Measurements from ENCODE around the gene TNXB. TPM values are rescaled to one million over a fixed set of nuclear protein-coding genes. Genes with fewer than 3 reads are reported as not detected.

TNXB gene
- polyA plus RNA-seq, 2 of the 4 experiments (the other 2 are of a cell fraction), result 0.80 to 1.7 TPM

DNA sequence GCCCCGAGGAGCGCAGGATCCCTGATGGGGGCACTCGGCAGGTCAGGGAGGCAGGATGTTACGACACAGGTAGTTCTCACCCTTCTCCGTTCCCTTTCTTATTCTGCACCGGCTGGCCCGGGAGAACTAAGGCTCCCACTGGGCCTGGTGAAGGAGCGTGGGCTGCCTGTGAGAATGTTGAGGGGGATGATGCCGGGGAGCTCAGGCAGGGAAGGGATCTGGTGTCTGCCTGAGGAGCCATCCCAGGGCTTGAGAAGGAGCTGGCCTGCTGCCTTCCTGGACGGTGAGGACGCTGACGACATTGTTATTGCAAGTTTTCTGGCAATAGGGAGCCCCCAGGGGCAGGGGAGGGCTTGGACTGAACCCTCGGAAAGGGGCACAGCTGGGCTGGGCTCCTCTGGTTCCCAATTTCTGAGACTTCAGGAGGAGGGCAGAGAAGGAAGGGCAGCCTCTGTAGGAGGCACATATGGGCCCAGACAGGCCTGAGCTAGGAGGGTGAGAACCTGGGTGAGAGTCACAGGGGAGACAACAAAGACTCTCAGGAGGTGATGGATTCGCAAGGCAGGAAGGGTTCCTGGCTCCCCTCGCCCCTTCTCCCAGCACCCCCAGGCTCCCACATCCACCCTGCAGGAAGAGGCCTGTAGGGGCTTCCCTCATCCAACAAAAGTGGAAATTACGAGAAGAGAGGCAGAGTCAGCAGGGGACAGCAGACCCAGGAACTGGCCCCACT lies 38.2 kb downstream of the TNXB start:
- 70% methylated on average over 15 of the region's 16 CpGs for WGBS (ENCODE audit: missing lambda C conversion rate)
- no peak for FAIRE-seq
- H3K9me3 ChIP-seq, result no peaks in the 10 kb centered on the region
- H3K27ac ChIP-seq, result no peak overlapping the region
- POLR2A ChIA-PET, result no interaction called here
- CTCF ChIA-PET, result interaction anchor here (0.6 kb wide), 1 partner anchor 271 kb away, joined by 4 read pairs; no protein-coding TSS in a partner anchor
- no peak overlapping the region for H3K4me3 ChIP-seq
- ATAC-seq, result no peak
- TF ChIP-seq CEBPB (IDR thresholded peaks at IDR 0.05) (no peak), KDM5A (IDR thresholded peaks at IDR 0.05) (no peak), POLR2AphosphoS2 (conservative IDR thresholded peaks at IDR 0.05; ENCODE audit: low read length) (no peak), TFCP2L1 (CRISPR knock-in tag; IDR thresholded peaks at IDR 0.05) (no peak), MAZ (IDR thresholded peaks at IDR 0.05; ENCODE audit: borderline replicate concordance, low read depth, low read length) (no peak), MYC (IDR thresholded peaks at IDR 0.05; ENCODE audit: borderline replicate concordance, low read length) (no peak), RCOR1 (IDR thresholded peaks at IDR 0.05; ENCODE audit: low read depth, low read length) (no peak), CHD4 (IDR thresholded peaks at IDR 0.05; ENCODE audit: borderline replicate concordance) (no peak), FOSB (CRISPR knock-in tag; IDR thresholded peaks at IDR 0.05) (no peak), HDAC2 (IDR thresholded peaks at IDR 0.05) (no peak), ZNF302 (CRISPR knock-in tag; IDR thresholded peaks at IDR 0.05) (no peak), PHF8 (IDR thresholded peaks at IDR 0.05; ENCODE audit: borderline replicate concordance, low read depth) (no peak), RARB (CRISPR knock-in tag; IDR thresholded peaks at IDR 0.05) (no peak), POLR2A (IDR thresholded peaks at IDR 0.05; ENCODE audit: low read length) (no peak)
- TF ChIP-seq, protein P1, sequence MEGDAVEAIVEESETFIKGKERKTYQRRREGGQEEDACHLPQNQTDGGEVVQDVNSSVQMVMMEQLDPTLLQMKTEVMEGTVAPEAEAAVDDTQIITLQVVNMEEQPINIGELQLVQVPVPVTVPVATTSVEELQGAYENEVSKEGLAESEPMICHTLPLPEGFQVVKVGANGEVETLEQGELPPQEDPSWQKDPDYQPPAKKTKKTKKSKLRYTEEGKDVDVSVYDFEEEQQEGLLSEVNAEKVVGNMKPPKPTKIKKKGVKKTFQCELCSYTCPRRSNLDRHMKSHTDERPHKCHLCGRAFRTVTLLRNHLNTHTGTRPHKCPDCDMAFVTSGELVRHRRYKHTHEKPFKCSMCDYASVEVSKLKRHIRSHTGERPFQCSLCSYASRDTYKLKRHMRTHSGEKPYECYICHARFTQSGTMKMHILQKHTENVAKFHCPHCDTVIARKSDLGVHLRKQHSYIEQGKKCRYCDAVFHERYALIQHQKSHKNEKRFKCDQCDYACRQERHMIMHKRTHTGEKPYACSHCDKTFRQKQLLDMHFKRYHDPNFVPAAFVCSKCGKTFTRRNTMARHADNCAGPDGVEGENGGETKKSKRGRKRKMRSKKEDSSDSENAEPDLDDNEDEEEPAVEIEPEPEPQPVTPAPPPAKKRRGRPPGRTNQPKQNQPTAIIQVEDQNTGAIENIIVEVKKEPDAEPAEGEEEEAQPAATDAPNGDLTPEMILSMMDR (IDR thresholded peaks at IDR 0.05), result no peak
- TF ChIP-seq, protein P2, sequence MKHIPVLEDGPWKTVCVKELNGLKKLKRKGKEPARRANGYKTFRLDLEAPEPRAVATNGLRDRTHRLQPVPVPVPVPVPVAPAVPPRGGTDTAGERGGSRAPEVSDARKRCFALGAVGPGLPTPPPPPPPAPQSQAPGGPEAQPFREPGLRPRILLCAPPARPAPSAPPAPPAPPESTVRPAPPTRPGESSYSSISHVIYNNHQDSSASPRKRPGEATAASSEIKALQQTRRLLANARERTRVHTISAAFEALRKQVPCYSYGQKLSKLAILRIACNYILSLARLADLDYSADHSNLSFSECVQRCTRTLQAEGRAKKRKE (CRISPR knock-in tag; IDR thresholded peaks at IDR 0.05; ENCODE audit: low read depth), result no peak
- TF ChIP-seq, protein P3, sequence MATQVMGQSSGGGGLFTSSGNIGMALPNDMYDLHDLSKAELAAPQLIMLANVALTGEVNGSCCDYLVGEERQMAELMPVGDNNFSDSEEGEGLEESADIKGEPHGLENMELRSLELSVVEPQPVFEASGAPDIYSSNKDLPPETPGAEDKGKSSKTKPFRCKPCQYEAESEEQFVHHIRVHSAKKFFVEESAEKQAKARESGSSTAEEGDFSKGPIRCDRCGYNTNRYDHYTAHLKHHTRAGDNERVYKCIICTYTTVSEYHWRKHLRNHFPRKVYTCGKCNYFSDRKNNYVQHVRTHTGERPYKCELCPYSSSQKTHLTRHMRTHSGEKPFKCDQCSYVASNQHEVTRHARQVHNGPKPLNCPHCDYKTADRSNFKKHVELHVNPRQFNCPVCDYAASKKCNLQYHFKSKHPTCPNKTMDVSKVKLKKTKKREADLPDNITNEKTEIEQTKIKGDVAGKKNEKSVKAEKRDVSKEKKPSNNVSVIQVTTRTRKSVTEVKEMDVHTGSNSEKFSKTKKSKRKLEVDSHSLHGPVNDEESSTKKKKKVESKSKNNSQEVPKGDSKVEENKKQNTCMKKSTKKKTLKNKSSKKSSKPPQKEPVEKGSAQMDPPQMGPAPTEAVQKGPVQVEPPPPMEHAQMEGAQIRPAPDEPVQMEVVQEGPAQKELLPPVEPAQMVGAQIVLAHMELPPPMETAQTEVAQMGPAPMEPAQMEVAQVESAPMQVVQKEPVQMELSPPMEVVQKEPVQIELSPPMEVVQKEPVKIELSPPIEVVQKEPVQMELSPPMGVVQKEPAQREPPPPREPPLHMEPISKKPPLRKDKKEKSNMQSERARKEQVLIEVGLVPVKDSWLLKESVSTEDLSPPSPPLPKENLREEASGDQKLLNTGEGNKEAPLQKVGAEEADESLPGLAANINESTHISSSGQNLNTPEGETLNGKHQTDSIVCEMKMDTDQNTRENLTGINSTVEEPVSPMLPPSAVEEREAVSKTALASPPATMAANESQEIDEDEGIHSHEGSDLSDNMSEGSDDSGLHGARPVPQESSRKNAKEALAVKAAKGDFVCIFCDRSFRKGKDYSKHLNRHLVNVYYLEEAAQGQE (IDR thresholded peaks at IDR 0.05), result no peak
- TF ChIP-seq, protein P4, sequence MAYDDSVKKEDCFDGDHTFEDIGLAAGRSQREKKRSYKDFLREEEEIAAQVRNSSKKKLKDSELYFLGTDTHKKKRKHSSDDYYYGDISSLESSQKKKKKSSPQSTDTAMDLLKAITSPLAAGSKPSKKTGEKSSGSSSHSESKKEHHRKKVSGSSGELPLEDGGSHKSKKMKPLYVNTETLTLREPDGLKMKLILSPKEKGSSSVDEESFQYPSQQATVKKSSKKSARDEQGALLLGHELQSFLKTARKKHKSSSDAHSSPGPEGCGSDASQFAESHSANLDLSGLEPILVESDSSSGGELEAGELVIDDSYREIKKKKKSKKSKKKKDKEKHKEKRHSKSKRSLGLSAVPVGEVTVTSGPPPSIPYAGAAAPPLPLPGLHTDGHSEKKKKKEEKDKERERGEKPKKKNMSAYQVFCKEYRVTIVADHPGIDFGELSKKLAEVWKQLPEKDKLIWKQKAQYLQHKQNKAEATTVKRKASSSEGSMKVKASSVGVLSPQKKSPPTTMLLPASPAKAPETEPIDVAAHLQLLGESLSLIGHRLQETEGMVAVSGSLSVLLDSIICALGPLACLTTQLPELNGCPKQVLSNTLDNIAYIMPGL (CRISPR knock-in tag; IDR thresholded peaks at IDR 0.05; ENCODE audit: borderline replicate concordance), result no peak
- TF ChIP-seq, protein P5, sequence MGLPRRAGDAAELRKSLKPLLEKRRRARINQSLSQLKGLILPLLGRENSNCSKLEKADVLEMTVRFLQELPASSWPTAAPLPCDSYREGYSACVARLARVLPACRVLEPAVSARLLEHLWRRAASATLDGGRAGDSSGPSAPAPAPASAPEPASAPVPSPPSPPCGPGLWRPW (IDR thresholded peaks at IDR 0.05), result no peak
- TF ChIP-seq, protein P6, sequence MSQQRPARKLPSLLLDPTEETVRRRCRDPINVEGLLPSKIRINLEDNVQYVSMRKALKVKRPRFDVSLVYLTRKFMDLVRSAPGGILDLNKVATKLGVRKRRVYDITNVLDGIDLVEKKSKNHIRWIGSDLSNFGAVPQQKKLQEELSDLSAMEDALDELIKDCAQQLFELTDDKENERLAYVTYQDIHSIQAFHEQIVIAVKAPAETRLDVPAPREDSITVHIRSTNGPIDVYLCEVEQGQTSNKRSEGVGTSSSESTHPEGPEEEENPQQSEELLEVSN (IDR thresholded peaks at IDR 0.05; ENCODE audit: borderline replicate concordance, low read depth), result no peak
- H3K4me2 ChIP-seq, result no peak overlapping the region
- H3K4me1 ChIP-seq, result no peaks in the 10 kb centered on the region
- DNase-seq (ENCODE audit: low read depth in 1 of 2, low spot score in 1 of 2), result no peak
